Bladder microvascular endothelial cell (primary cell): Measurements from ENCODE around the gene C12orf50. TPM values are rescaled to one million over a fixed set of nuclear protein-coding genes. Genes with fewer than 3 reads are reported as not detected.

Experiments used
- total RNA-seq: library from RNA; depleted of rRNA; stranded (reverse); fragments of >200 nt; gene quantifications from 2 replicates; pipeline ENCODE4 v1.2.3, GENCODE V29; 2014

The C12orf50 gene, protein sequence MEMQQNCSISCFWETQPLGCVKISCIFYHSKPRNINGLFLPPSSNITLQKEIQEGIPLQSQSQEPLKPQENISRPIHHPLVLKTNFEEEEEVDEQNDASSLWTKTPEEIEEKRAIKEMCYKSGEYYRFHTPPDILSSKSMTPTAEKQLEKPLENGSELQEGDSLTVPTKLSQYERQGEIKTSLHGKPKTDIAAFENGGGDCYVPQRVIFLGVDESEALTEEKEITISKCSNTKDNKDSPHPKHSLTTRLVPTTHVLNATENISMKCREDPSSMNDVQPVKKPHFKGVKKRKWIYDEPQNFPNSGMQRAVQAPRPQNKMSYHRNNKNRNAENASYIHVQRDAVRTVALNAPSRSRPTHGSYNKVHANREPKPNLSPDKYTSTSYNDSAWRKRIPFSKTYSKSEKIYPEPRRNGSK
- total RNA-seq, result not detected in 2 replicates

DNA sequence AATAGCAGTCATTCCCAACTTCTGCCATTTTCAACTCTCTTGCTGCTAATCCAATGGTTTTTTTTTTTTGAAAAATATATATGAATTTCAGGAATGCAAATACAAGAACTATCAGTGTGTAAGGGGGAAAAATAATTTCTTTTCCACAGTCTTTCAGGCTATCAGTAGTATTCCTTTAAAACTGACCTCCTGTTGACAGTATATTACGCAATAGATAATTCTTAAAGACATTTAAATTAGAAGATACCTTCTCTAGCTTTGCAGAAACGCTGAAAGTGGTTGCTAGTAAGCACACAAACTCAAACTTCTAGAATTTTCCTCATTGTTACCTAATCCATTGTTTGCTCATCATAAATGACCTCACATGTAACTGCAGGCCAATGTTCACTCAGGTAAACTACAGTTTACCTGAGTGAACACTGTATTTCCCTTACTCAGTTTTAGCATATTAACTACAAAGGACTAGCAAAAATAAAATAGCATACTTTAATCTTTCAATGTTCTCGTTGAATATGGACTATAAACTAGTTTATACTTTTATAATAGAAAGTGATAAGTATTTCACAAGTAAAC is at the start of gene C12orf50:
Gene C12orf50, minus strand, starts transcription at position 309 of the 573 bp plus-strand sequence. CDS start 2,439 bp downstream, outside the sequence.

Other genes with a start within 250 kb of the C12orf50 start
- gene CEP290, start 112.7 kb upstream of the C12orf50 start, total RNA-seq, result 5.8 and 12.6 TPM in 2 replicates
- gene TMTC3, start 112.9 kb upstream of the C12orf50 start, total RNA-seq, result 17.8 and 36.8 TPM in 2 replicates